Testis (tissue), 3 donors: ENCODE results near the gene SLC4A5. TPM values are rescaled to one million over a fixed set of nuclear protein-coding genes. Genes with fewer than 3 reads are reported as not detected.

ENCODE experiments used
- DNase-seq: peaks from one replicate; pipeline ENCODE4 v3.0.0-alpha.2; 2019
- H3K27ac ChIP-seq, 2 donors: fragments of 200-600 bp; sonication (generic); one replicate each; pipeline ENCODE4 v1.5.1; 2019
- H3K27me3 ChIP-seq: fragments of 200-600 bp; sonication (generic); one replicate; pipeline ENCODE4 v1.5.1; 2019
- H3K36me3 ChIP-seq: fragments of 200-600 bp; sonication (generic); one replicate; pipeline ENCODE4 v1.5.1; 2017; ENCODE audit warnings: low read depth; ENCODE audit errors: missing control alignments
- H3K4me1 ChIP-seq: fragments of 200-600 bp; sonication (generic); one replicate; pipeline ENCODE4 v1.5.1; 2019
- H3K4me3 ChIP-seq, 2 donors: fragments of 200-600 bp; sonication (generic); one replicate each; pipeline ENCODE4 v1.5.1; 2017 to 2019
- H3K9me3 ChIP-seq: fragments of 200-600 bp; sonication (generic); one replicate; pipeline ENCODE4 v1.5.1; 2017
- CTCF ChIP-seq, 3 experiments: fragments of 450-650 bp in 2 of 3; fragments of 200-600 bp in 1 of 3; sonication (generic) in 1 of 3; IDR thresholded peaks; one replicate each; pipeline ENCODE4 v1.5.1; 2016 to 2019; ENCODE audit warnings: antibody characterized with exemption in 3 of 3, mild to moderate bottlenecking in 2 of 3, moderate library complexity in 1 of 3
- POLR2A ChIP-seq: fragments of 450-650 bp; IDR thresholded peaks from one replicate; pipeline ENCODE4 v1.6.1; 2017; ENCODE audit warnings: antibody characterized with exemption, mild to moderate bottlenecking, moderate library complexity
- WGBS, 2 donors: methylation state at CpG; one replicate each; pipeline ENCODE4 v1.1.5; 2018; 5-methylcytosine and 5-hydroxymethylcytosine counted together
- intact Hi-C: fragments of 100-400 bp; cut with DNase I; formaldehyde crosslinking; loops from one replicate; pipeline ENCODE4 v1.15.1; 2023; ENCODE audit warnings: low total_unique reads
- polyA plus RNA-seq: library from polyadenylated mRNA; stranded (reverse); fragments of 350-450 nt; fragmentation: Illumina TruSeq; extraction: RNeasy Lipid Tissue Mini Kit (QIAGEN cat#74804); gene quantifications from one replicate; pipeline ENCODE4 v1.2.3, GENCODE V29; 2014; ENCODE audit warnings: low read depth, low replicate concordance; ENCODE audit not compliant: insufficient read depth
- total RNA-seq, 2 donors: library from RNA; depleted of rRNA; stranded (reverse); fragments of >200 nt; gene quantifications; one replicate each; pipeline ENCODE4 v1.2.3, GENCODE V29; 2016

The SLC4A5 gene
- total and polyA plus RNA-seq, 3 donors from 2014 or later: 40.3 to 188 (median 113) TPM

- 93 to 96% methylated on average over 1 of the region's 1 CpG for WGBS, 2 donors
- H3K27ac ChIP-seq: no peak overlapping the region
- H3K27me3 ChIP-seq: no peaks in the 10 kb centered on the region
- H3K4me1 ChIP-seq: no peaks in the 10 kb centered on the region
- no peaks in the 10 kb centered on the region for H3K36me3 ChIP-seq
- no peak for DNase-seq
- no peaks in the 10 kb centered on the region for H3K9me3 ChIP-seq
- intact Hi-C loops: no loop called here
- TF ChIP-seq POLR2A: no peak
- TF ChIP-seq CTCF (IDR thresholded peaks at IDR 0.05): no peak
- no peak overlapping the region for H3K4me3 ChIP-seq
Observed at GRCh38 chr2:74275228-74275627, 68.0 kb downstream of the SLC4A5 start.

GRCh38 chr2:74269667-74270066 is 73.5 kb downstream of the SLC4A5 start:
- no peak for TF ChIP-seq POLR2A
- TF ChIP-seq CTCF (IDR thresholded peaks at IDR 0.05): no peak
- Histone ChIP-seq H3K4me3 (no peak overlapping the region), H3K9me3 (no peaks in the 10 kb centered on the region), H3K27ac (no peak overlapping the region), H3K27me3 (no peaks in the 10 kb centered on the region), H3K4me1 (no peaks in the 10 kb centered on the region), H3K36me3 (no peaks in the 10 kb centered on the region)
- no peak for DNase-seq
- intact Hi-C loops: no loop called here
- WGBS, 2 donors: 96 to 100% methylated on average over 1 of the region's 1 CpG

- Histone ChIP-seq H3K27ac (no peak overlapping the region), H3K4me1 (no peaks in the 10 kb centered on the region), H3K36me3 (no peaks in the 10 kb centered on the region), H3K4me3 (no peak overlapping the region), H3K27me3 (no peaks in the 10 kb centered on the region), H3K9me3 (no peaks in the 10 kb centered on the region)
- no peak for TF ChIP-seq POLR2A
- no peak for TF ChIP-seq CTCF (IDR thresholded peaks at IDR 0.05)
- intact Hi-C loops: no loop called here
- WGBS, 2 donors: 56 to 75% methylated on average over 4 of the region's 4 CpGs
- no peak for DNase-seq
Observed at GRCh38 chr2:74267068-74267467, 76.1 kb downstream of the SLC4A5 start.

GRCh38 chr2:74264281-74264680 is 78.9 kb downstream of the SLC4A5 start:
- Histone ChIP-seq H3K9me3 (no peaks in the 10 kb centered on the region), H3K36me3 (no peaks in the 10 kb centered on the region), H3K4me1 (peaks cover 5% of the 10 kb centered on the region), H3K4me3 (no peak overlapping the region), H3K27me3 (no peaks in the 10 kb centered on the region), H3K27ac (no peak overlapping the region)
- WGBS, 2 donors: 32 to 33% methylated on average over 1 of the region's 1 CpG
- intact Hi-C loops: no loop called here
- no peak for DNase-seq
- TF ChIP-seq CTCF (IDR thresholded peaks at IDR 0.05) (no peak), POLR2A (no peak)

GRCh38 chr2:74262681-74263080 is 80.5 kb downstream of the SLC4A5 start:
- 95 to 96% methylated on average over 6 of the region's 6 CpGs for WGBS, 2 donors
- no peak for DNase-seq
- no peak for TF ChIP-seq CTCF (IDR thresholded peaks at IDR 0.05)
- TF ChIP-seq POLR2A: no peak
- no peaks in the 10 kb centered on the region for H3K27me3 ChIP-seq
- H3K36me3 ChIP-seq: no peaks in the 10 kb centered on the region
- H3K9me3 ChIP-seq: no peaks in the 10 kb centered on the region
- H3K27ac ChIP-seq: no peak overlapping the region
- intact Hi-C loops: no loop called here
- no peak overlapping the region for H3K4me3 ChIP-seq
- peaks cover 9% of the 10 kb centered on the region for H3K4me1 ChIP-seq
